K562 (cell line): Measurements from ENCODE around the gene ZNF862. TPM values are rescaled to one million over a fixed set of nuclear protein-coding genes. Genes with fewer than 3 reads are reported as not detected.

Experiments
- ATAC-seq: fragments of 200-7000 bp; cut with Tn5 transposase; 3 replicates; pipeline ENCODE4 v1.9.1; 2020; ENCODE audit warnings: moderate library complexity
- BruUV-seq: library from RNA; stranded (reverse); fragments of 400-500 nt; replicated peaks from 2 replicates; lab custom pipeline; 2021; lab: Mats Ljungman, UMichigan
- CTCF ChIA-PET: fragments of 300-600 bp; formaldehyde crosslinking; extraction: SDS; loops from one replicate; lab custom pipeline; 2021; ENCODE audit warnings: low intra/inter-chr PET ratio; lab: Yijun Ruan, JAX
- POLR2A ChIA-PET: fragments of 300-600, 350-650 bp; sonication (Branson Sonifier 250); formaldehyde crosslinking; extraction: SDS; loops from one replicate; lab custom pipeline; 2021; ENCODE audit warnings: antibody characterized with exemption, inconsistent platforms; lab: Yijun Ruan, JAX
- DNase-seq, 4 experiments: peaks; one replicate each; pipeline versions ENCODE4 v3.0.0 to v3.0.0-alpha.2; 2011 to 2018; ENCODE audit warnings: low spot score in 3 of 4, mixed read lengths in 3 of 4; ENCODE audit errors: extremely low read depth in 1 of 4
- FAIRE-seq: peaks from 2 replicates; lab custom pipeline; 2011; peaks lifted over from hg19 to GRCh38; lab: Jason Lieb, UNC
- H2AFZ ChIP-seq: 2 replicates; pipeline ENCODE4 v1.6.0; 2011; ENCODE audit warnings: low read depth, low read length, control low read depth, inconsistent platforms
- H3K27ac ChIP-seq: fragments of 200-600 bp; 3 replicates; pipeline ENCODE4 v1.8.0; 2011; ENCODE audit warnings: low read depth, mild to moderate bottlenecking, control low read depth, inconsistent platforms, low read length, moderate library complexity, mixed read lengths; ENCODE audit errors: extremely low read depth
- H3K27me3 ChIP-seq, 2 experiments: fragments of 300-600 bp in 1 of 2; 2 replicates in 1 of 2; 3 replicates in 1 of 2; pipeline versions ENCODE4 v1.6.0 to v1.8.0; 2011; ENCODE audit warnings: inconsistent platforms in 2 of 2, low read length in 2 of 2, mild to moderate bottlenecking in 1 of 2, mixed read lengths in 1 of 2, moderate library complexity in 1 of 2; ENCODE audit not compliant: control insufficient read depth in 2 of 2, insufficient read depth in 2 of 2
- H3K36me3 ChIP-seq: fragments of 300-600 bp; 3 replicates; pipeline ENCODE4 v1.8.0; 2011; ENCODE audit warnings: mild to moderate bottlenecking, low read length, inconsistent platforms; ENCODE audit not compliant: control insufficient read depth, insufficient read depth
- H3K4me1 ChIP-seq, 2 experiments: fragments of 200-600 bp in 1 of 2; replicated peaks in 1 of 2; 2 replicates in 1 of 2; 3 replicates in 1 of 2; pipeline versions ENCODE4 v1.5.1 to v1.8.0; 2011; ENCODE audit warnings: inconsistent platforms in 2 of 2, low read length in 2 of 2, mild to moderate bottlenecking in 1 of 2, mixed read lengths in 1 of 2, moderate library complexity in 1 of 2; ENCODE audit not compliant: control insufficient read depth in 2 of 2, insufficient read depth in 2 of 2
- H3K4me2 ChIP-seq: 2 replicates; pipeline ENCODE4 v1.6.1; 2011; ENCODE audit warnings: low read length, control low read depth, inconsistent platforms, mixed read lengths; ENCODE audit not compliant: insufficient read depth
- H3K4me3 ChIP-seq: fragments of 200-600 bp; sonication (generic), shearing (Covaris generic); 2 replicates; pipeline ENCODE4 v1.5.1; 2016; ENCODE audit warnings: control low read depth, inconsistent platforms
- H3K79me2 ChIP-seq: fragments of 200-600 bp; 3 replicates; pipeline ENCODE4 v1.8.0; 2011; ENCODE audit warnings: low read length, inconsistent platforms; ENCODE audit not compliant: control insufficient read depth, insufficient read depth
- H3K9ac ChIP-seq, 2 experiments: 2 replicates each; pipeline versions ENCODE4 v1.6.0 to v1.6.1; 2011; ENCODE audit warnings: low read depth in 2 of 2, low read length in 2 of 2, control low read depth in 1 of 2, inconsistent platforms in 1 of 2, mild to moderate bottlenecking in 1 of 2, mixed read lengths in 1 of 2; ENCODE audit not compliant: insufficient read depth in 1 of 2
- H3K9me1 ChIP-seq: one replicate; pipeline ENCODE4 v1.6.0; 2011; ENCODE audit warnings: inconsistent platforms, mild to moderate bottlenecking, low read length, moderate library complexity; ENCODE audit not compliant: control insufficient read depth, insufficient read depth
- H3K9me3 ChIP-seq: replicated peaks from 2 replicates; pipeline ENCODE4 v1.5.1; 2011; ENCODE audit warnings: low read depth, low read length, inconsistent platforms; ENCODE audit not compliant: control insufficient read depth, insufficient read depth
- H4K20me1 ChIP-seq: replicated peaks from 2 replicates; pipeline ENCODE4 v1.6.1; 2011; ENCODE audit warnings: low read length, inconsistent platforms, mixed read lengths; ENCODE audit not compliant: control insufficient read depth, insufficient read depth
- DEAF1 ChIP-seq: fragments of 450-650 bp; formaldehyde crosslinking; IDR thresholded peaks from 2 replicates; pipeline ENCODE4 v1.4.0; 2020; ENCODE audit warnings: mild to moderate bottlenecking, moderate library complexity
- EHMT2 ChIP-seq: fragments of 450-650 bp; IDR thresholded peaks from 2 replicates; pipeline ENCODE4 v1.6.1; 2018; ENCODE audit warnings: antibody characterized with exemption
- ESRRA ChIP-seq: fragments of 450-650 bp; IDR thresholded peaks from 2 replicates; pipeline ENCODE4 v1.6.1; 2014; ENCODE audit warnings: low read depth, mild to moderate bottlenecking, moderate library complexity, borderline replicate concordance
- MAZ ChIP-seq, 2 experiments: fragments of 450-650 bp in 1 of 2; sonication (generic) in 1 of 2; formaldehyde crosslinking; IDR thresholded peaks in 1 of 2; conservative IDR thresholded peaks in 1 of 2; 2 replicates each; pipeline versions ENCODE4 v1.4.0 to v1.5.0; 2020; ENCODE audit warnings: mild to moderate bottlenecking in 1 of 2, missing genetic modification reagents in 1 of 2
- MCM2 ChIP-seq: fragments of 450-650 bp; IDR thresholded peaks from 2 replicates; pipeline ENCODE4 v1.6.1; 2017; ENCODE audit warnings: low read depth, mild to moderate bottlenecking
- MTA3 ChIP-seq: fragments of 450-650 bp; formaldehyde crosslinking; IDR thresholded peaks from 2 replicates; pipeline ENCODE4 v1.6.1; 2017; ENCODE audit warnings: mild to moderate bottlenecking, borderline replicate concordance
- PHB2 ChIP-seq: fragments of 450-650 bp; IDR thresholded peaks from 2 replicates; pipeline ENCODE4 v1.6.1; 2017; ENCODE audit warnings: low read depth
- RBM22 ChIP-seq: fragments of 200-400 bp; formaldehyde crosslinking; IDR thresholded peaks from 2 replicates; pipeline ENCODE4 v1.6.1; 2018; ENCODE audit warnings: low read length, low read depth; ENCODE audit not compliant: poor library complexity, severe bottlenecking
- RFX7 ChIP-seq: fragments of 250-450 bp; sonication (Bioruptor Pico); IDR thresholded peaks from 2 replicates; pipeline ENCODE4 v1.5.1; 2021; ENCODE audit warnings: mild to moderate bottlenecking
- TAF7 ChIP-seq: fragments of 450-650 bp; IDR thresholded peaks from 2 replicates; pipeline ENCODE4 v1.6.1; 2016; ENCODE audit warnings: missing genetic modification characterization, missing compliant biosample characterization
- ZBTB49 ChIP-seq: sonication (generic); formaldehyde crosslinking; IDR thresholded peaks from 2 replicates; pipeline ENCODE4 v1.8.0; 2022; ENCODE audit warnings: missing genetic modification reagents, mild to moderate bottlenecking, borderline replicate concordance
- ZBTB9 ChIP-seq: fragments of 450-650 bp; formaldehyde crosslinking; IDR thresholded peaks from 2 replicates; pipeline ENCODE4 v1.4.0; 2020; ENCODE audit warnings: mild to moderate bottlenecking, moderate library complexity
- ZNF134 ChIP-seq: fragments of 250-450 bp; sonication (Bioruptor Pico); conservative IDR thresholded peaks from 2 replicates; pipeline ENCODE4 v1.4.0; 2020
- ZNF174 ChIP-seq: fragments of 250-450 bp; sonication (Bioruptor Pico); IDR thresholded peaks from 2 replicates; pipeline ENCODE4 v1.4.0; 2020; ENCODE audit warnings: mild to moderate bottlenecking
- ZNF551 ChIP-seq: fragments of 250-450 bp; sonication (Bioruptor Pico); IDR thresholded peaks from 2 replicates; pipeline ENCODE4 v1.5.0; 2021; ENCODE audit warnings: mild to moderate bottlenecking, moderate library complexity
- ZNF695 ChIP-seq: fragments of 450-650 bp; formaldehyde crosslinking; IDR thresholded peaks from 2 replicates; pipeline ENCODE4 v1.4.0; 2020; ENCODE audit warnings: mild to moderate bottlenecking, moderate library complexity
- WGBS: fragments of 100-300 bp; shearing (Covaris generic); methylation state at CpG from one replicate; pipeline ENCODE4 v1.1.6; 2016; ENCODE audit warnings: low coverage, mixed read lengths; ENCODE audit not compliant: insufficient coverage; ENCODE audit errors: missing lambda C conversion rate; 5-methylcytosine and 5-hydroxymethylcytosine counted together
- in situ Hi-C: fragments of 300-500 bp; cut with MboI; formaldehyde crosslinking; loops from 4 replicates; pipeline ENCODE4 v1.15.0; 2018; ENCODE audit warnings: inconsistent platforms, mixed read lengths
- intact Hi-C: fragments of 100-400 bp; cut with micrococcal nuclease; formaldehyde crosslinking; loops from 2 replicates; pipeline ENCODE4 v1.14.2; 2022
- polyA plus RNA-seq, 8 experiments: library from polyadenylated mRNA; depleted of rRNA in 4 of 8; stranded (reverse) in 5 of 8; unstranded in 3 of 8; fragments of >200 nt; fragmentation: Nextera tagmentation in 2 of 8; fragmentation: Illumina TruSeq in 1 of 8; extraction: Ambion mirVana in 2 of 8; extraction: Trizol in 1 of 8; gene quantifications; 2 replicates each; pipeline versions ENCODE4 v1.2.1 to v1.2.3, GENCODE V29; 2011 to 2014; ENCODE audit warnings: inconsistent platforms in 1 of 8, missing spikeins in 1 of 8
- total RNA-seq, 7 experiments: library from RNA; depleted of rRNA in 6 of 7; stranded (reverse); fragments of >200 nt in 6 of 7; fragmentation: Illumina TruSeq in 2 of 7; extraction: Trizol in 2 of 7; gene quantifications; 2 replicates each; pipeline versions ENCODE4 v1.2.1 to v1.2.3, GENCODE V29; 2011 to 2021; ENCODE audit warnings: low replicate concordance in 1 of 7

ZNF862 gene
- total and polyA plus RNA-seq, 9 of the 15 experiments (the other 6 are each of a cell fraction or from before 2014, with no cell fraction given): 1.1 to 3.9 (median 2.6) TPM

- Histone ChIP-seq H3K4me1 (peaks cover 0 to 16% of the 10 kb centered on the region in 2 experiments; a peak in 3 of 5 replicates), H4K20me1 (peaks cover 35% of the 10 kb centered on the region), H3K4me3 (no peak overlapping the region), H3K9me3 (no peaks in the 10 kb centered on the region), H3K9ac (peak overlapping the region in 1 of 2 experiments; percentile 52; a peak in 2 of 4 replicates), H3K27ac (no peak overlapping the region), H3K79me2 (no peaks in the 10 kb centered on the region), H3K27me3 (peaks cover 51 to 66% of the 10 kb centered on the region in 2 experiments), H3K36me3 (no peaks in the 10 kb centered on the region), H2AFZ (no peak overlapping the region; the same call in 1 of the 2 replicates), H3K9me1 (peaks cover 2% of the 10 kb centered on the region), H3K4me2 (no peak overlapping the region)
- BruUV-seq: no TSS peak
- ATAC-seq (peak; percentile 91), DNase-seq (peak; percentile 76 to 85 (median 83)), FAIRE-seq (peak; percentile 78)
- CTCF ChIA-PET: interaction anchor here (0.6 to 1.2 kb wide), 2 partner anchors 11 to 415 kb away, joined by 4 to 8 read pairs; no protein-coding TSS in a partner anchor
- in situ Hi-C loops: loop anchor here (25.0 kb wide), 1 partner anchor 176 kb away; no protein-coding TSS in a partner anchor
- intact Hi-C loops: loop anchor here (5.0 kb wide), 1 partner anchor 416 kb away; no protein-coding TSS in a partner anchor
- POLR2A ChIA-PET: interaction anchor here (0.6 to 1.1 kb wide), 3 partner anchors 11 to 362 kb away, joined by 3 to 4 read pairs (median 3); no protein-coding TSS in a partner anchor
- WGBS: 14% methylated on average over 45 of the region's 45 CpGs
- TF ChIP-seq RBM22 (no peak), ZBTB49 (no peak), RFX7 (CRISPR knock-in tag) (no peak), EHMT2 (peak; percentile 56; the same call in 1 of the 2 replicates), ZNF174 (CRISPR knock-in tag) (no peak), MAZ (CRISPR knock-in tag; conservative IDR thresholded peaks at IDR 0.05 in 1 of 2, IDR thresholded peaks at IDR 0.05 in 1 of 2) (peak in 1 of 2 experiments; percentile 68; a peak in 2 of 4 replicates), PHB2 (no peak), MTA3 (no peak), ZNF551 (no peak), ESRRA (no peak), DEAF1 (CRISPR knock-in tag) (0 out of 2 replicates have a peak, but pooled peaks have one; percentile 41), ZNF695 (CRISPR knock-in tag) (no peak), TAF7 (no peak), MCM2 (no peak), ZNF134 (CRISPR knock-in tag) (no peak), ZBTB9 (CRISPR knock-in tag) (no peak)
These were observed 22.9 kb downstream of the ZNF862 start for GRCh38 chr7:149860821-149861727.
